Activated CD8-positive, alpha-beta T cell treated with anti-CD3 and anti-CD28 coated beads, Interleukin-2, amount 10 ng/mL, durations not matched to agents 7 days and 5 days (primary cell): ENCODE data around the gene ARHGAP24. TPM values are rescaled to one million over a fixed set of nuclear protein-coding genes. Genes with fewer than 3 reads are reported as not detected.
"Not testable (repeated sequence)": the region's sequence is repeated elsewhere in the genome, so short reads cannot be mapped to it uniquely, and the experiment has no call there.

ENCODE experiments used
- ATAC-seq: fragments of 150-1000 bp; cut with Tn5 transposase; one replicate; pipeline ENCODE4 v1.10.0; 2021; ENCODE audit warnings: moderate library complexity
- CTCF ChIA-PET: fragments of 350-600 bp; sonication (Branson Sonifier 250); formaldehyde crosslinking; loops from one replicate; lab custom pipeline; 2021; ENCODE audit warnings: antibody characterized with exemption; lab: Charles Lee
- POLR2A ChIA-PET: fragments of 350-600 bp; sonication (Branson Sonifier 250); formaldehyde crosslinking; loops from one replicate; lab custom pipeline; 2021; ENCODE audit warnings: antibody characterized with exemption; lab: Charles Lee
- DNase-seq: peaks from one replicate; pipeline ENCODE4 v3.0.0-alpha.2; 2020
- H3K27ac Mint-ChIP-seq: one replicate; pipeline ENCODE4 v1.8.0; 2021; ENCODE audit warnings: mild to moderate bottlenecking, mixed read lengths
- H3K27me3 Mint-ChIP-seq: one replicate; pipeline ENCODE4 v1.8.0; 2021; ENCODE audit warnings: low read depth, mixed read lengths
- H3K36me3 Mint-ChIP-seq: one replicate; pipeline ENCODE4 v1.8.0; 2021; ENCODE audit warnings: low read depth, mixed read lengths
- H3K4me1 Mint-ChIP-seq: one replicate; pipeline ENCODE4 v1.8.0; 2021; ENCODE audit warnings: low read depth, mixed read lengths
- H3K4me3 Mint-ChIP-seq: one replicate; pipeline ENCODE4 v1.8.0; 2021; ENCODE audit warnings: mild to moderate bottlenecking, mixed read lengths
- H3K9me3 Mint-ChIP-seq: one replicate; pipeline ENCODE4 v1.8.0; 2022; ENCODE audit warnings: mixed read lengths; ENCODE audit not compliant: insufficient read depth
- total RNA-seq, 2 experiments: library from RNA; stranded (reverse); gene quantifications; one replicate each; pipeline ENCODE4 v1.2.3, GENCODE V29; 2021

The ARHGAP24 gene
- total RNA-seq, 2 experiments from 2014 or later, result not detected

DNA sequence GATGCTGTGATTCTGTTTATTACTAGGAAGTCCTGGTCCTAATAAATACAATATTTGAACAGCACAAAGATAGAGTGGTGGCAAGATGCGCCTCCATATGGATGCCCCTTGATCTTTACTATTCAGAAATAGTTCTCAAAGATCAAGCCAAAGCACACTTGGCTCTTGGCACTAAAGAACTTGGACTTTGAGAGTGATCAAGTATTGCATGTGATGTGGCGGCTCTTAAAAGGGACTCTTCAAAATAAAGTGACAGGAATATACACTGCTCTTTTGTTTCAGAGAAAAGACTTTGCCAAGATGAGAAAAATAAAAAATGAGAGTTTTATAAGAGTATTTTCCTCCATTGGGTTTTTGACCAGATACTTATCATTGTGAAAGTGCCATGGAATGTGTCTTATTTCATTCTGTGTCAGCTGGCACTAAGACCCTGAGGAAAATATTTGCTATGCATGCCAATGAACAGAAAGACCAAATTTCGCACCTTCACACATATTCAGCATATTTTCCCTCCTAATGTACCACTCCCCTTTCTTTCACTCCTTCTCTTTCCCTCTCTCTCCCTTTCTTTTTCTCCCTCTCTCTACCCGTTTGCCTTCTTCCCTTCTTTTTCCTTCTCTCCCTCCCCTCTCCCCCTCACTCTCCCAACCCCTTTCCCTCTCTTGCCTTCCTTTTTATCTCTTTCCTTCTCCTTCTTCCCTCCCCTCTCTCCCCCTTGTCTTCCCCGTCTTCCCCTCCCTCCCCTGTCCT, 35.1 kb downstream of the ARHGAP24 start:
- ATAC-seq (no peak), DNase-seq (no peak)
- H3K36me3 Mint-ChIP-seq, result no peaks in the 10 kb centered on the region
- no peak overlapping the region for H3K27ac Mint-ChIP-seq
- no peaks in the 10 kb centered on the region for H3K4me1 Mint-ChIP-seq
- ChIA-PET CTCF (no interaction called here), POLR2A (no interaction called here)
- H3K27me3 Mint-ChIP-seq, result no peaks in the 10 kb centered on the region
- no peak overlapping the region for H3K4me3 Mint-ChIP-seq
- no peaks in the 10 kb centered on the region for H3K9me3 Mint-ChIP-seq

DNA sequence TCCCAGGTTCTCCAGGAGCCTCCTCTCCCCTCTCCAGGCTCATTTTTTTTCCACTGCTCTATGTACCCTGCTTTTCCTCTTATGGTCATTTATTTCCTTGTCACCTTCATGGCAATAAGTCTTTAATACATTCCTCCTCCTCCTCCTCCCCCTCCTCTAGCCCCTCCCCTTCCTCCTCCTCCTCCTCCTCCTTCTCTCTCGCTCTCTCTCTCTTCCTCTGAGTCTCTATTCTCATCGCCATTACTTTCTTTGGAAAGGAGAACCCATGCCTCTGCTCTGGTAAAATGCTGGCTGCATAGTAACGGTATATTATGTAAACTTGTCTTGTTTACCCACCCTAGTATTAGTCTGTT, 35.7 kb downstream of the ARHGAP24 start:
- H3K27ac Mint-ChIP-seq, result no peak overlapping the region
- no peaks in the 10 kb centered on the region for H3K4me1 Mint-ChIP-seq
- H3K4me3 Mint-ChIP-seq, result no peak overlapping the region
- DNase-seq (no peak), ATAC-seq (no peak)
- CTCF ChIA-PET, result no interaction called here
- no peaks in the 10 kb centered on the region for H3K36me3 Mint-ChIP-seq
- H3K27me3 Mint-ChIP-seq, result no peaks in the 10 kb centered on the region
- POLR2A ChIA-PET, result no interaction called here
- H3K9me3 Mint-ChIP-seq, result no peaks in the 10 kb centered on the region

DNA sequence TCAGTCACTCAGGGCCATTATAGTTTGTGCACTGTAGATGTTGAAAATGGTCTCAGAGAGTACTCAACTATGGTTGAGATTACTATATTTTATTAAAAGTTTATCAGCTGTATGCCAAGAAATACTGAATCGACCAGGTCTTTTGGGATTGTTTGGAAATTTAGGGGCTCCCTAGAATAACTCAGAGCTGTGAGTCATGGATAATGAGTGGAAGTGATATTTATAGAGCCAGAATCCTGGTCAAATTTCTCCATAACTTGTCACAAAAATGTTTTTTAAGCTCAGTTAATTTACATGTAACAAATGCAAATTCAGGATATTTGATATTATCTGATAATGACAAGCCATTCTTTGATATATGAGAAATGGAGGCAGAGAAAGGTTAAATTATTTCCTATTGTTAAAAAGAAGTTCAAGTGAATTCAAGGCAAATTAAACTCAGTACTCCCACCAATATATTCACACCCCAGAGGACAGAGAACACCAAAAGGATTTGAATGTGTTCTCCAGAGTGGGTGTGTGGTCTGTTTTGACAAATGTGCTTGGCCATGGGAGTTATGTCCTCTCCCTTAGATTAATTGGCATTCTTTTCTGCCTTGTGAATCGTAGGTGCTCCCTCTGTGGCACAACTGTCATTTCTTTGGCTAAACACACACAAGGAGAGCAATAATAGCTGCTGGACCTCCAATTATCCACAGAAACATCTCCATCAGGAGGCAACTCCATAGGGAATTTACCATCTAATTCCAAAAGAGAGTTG, 37.7 kb downstream of the ARHGAP24 start:
- ATAC-seq, result no peak
- Mint-ChIP-seq H3K4me1 (no peaks in the 10 kb centered on the region), H3K4me3 (no peak overlapping the region), H3K27ac (no peak overlapping the region), H3K36me3 (no peaks in the 10 kb centered on the region), H3K27me3 (no peaks in the 10 kb centered on the region), H3K9me3 (no peaks in the 10 kb centered on the region)
- ChIA-PET CTCF (no interaction called here), POLR2A (no interaction called here)
- DNase-seq, result no peak

DNA sequence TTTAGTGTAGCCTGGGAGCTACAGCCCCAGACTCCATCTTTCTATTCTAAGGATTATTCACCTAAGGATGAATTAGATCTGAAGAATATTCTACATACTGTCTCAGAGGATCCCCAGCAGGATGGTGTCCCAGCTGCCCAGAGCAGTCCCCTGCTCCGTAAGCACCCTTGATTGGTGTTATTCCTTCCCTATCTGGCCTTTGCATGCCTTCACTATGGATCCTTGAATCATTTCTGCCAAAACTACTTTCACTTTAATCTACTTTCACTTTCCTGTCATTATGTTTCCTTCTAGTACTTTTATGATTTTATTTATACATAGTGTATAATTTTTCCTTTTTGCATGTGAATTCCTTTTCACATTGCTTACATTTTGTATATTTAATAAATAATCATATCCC, 39.2 kb downstream of the ARHGAP24 start:
- CTCF ChIA-PET, result no interaction called here
- Mint-ChIP-seq H3K27me3 (no peaks in the 10 kb centered on the region), H3K27ac (no peak overlapping the region), H3K4me1 (no peaks in the 10 kb centered on the region), H3K9me3 (no peaks in the 10 kb centered on the region), H3K4me3 (no peak overlapping the region), H3K36me3 (no peaks in the 10 kb centered on the region)
- ATAC-seq (no peak), DNase-seq (no peak)
- POLR2A ChIA-PET, result no interaction called here

DNA sequence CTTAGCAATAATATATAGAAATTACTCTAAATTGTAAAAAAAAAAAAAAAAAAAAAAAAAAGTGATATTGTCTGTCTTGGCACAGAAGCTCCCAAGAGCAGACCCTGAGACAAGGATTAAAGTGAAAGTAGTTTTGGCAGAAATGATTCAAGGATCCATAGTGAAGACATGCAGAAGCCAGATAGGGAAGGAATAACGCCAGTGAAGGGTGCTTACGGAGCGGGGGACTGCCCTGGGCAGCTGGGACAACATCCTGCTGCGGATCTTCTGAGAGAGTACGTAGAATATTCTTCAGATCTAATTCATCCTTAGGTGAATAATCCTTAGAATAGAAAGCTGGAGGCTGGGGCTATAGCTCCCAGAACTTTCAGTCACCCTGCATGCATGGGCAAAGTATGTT, 39.8 kb downstream of the ARHGAP24 start:
- ChIA-PET POLR2A (no interaction called here), CTCF (no interaction called here)
- no peaks in the 10 kb centered on the region for H3K4me1 Mint-ChIP-seq
- H3K36me3 Mint-ChIP-seq, result no peaks in the 10 kb centered on the region
- no peaks in the 10 kb centered on the region for H3K9me3 Mint-ChIP-seq
- H3K27me3 Mint-ChIP-seq, result no peaks in the 10 kb centered on the region
- ATAC-seq, result no peak
- no peak overlapping the region for H3K27ac Mint-ChIP-seq
- no peak for DNase-seq
- H3K4me3 Mint-ChIP-seq, result no peak overlapping the region

DNA sequence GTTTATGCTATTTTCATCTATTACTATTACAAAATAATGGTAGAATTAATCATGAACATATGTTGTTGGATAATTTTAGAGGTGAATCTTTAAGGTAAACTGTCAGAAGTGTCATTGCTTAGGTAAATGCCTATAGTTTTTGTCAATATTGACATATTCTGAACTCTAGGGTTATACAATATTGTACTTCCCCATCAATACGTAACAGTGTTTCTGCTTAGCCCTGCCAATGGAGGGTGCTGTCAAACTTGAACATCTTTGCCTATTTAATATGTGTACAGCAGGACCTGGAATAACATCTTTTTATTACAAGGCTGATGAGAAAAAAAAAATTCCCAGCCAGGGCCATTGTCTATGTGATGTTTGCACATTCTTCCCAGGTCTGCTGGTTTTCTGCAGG, 40.8 kb downstream of the ARHGAP24 start:
- no peak overlapping the region for H3K4me3 Mint-ChIP-seq
- no peak for ATAC-seq
- no peaks in the 10 kb centered on the region for H3K27me3 Mint-ChIP-seq
- ChIA-PET POLR2A (no interaction called here), CTCF (no interaction called here)
- no peaks in the 10 kb centered on the region for H3K4me1 Mint-ChIP-seq
- no peaks in the 10 kb centered on the region for H3K36me3 Mint-ChIP-seq
- no peak for DNase-seq
- no peaks in the 10 kb centered on the region for H3K9me3 Mint-ChIP-seq
- H3K27ac Mint-ChIP-seq, result no peak overlapping the region

DNA sequence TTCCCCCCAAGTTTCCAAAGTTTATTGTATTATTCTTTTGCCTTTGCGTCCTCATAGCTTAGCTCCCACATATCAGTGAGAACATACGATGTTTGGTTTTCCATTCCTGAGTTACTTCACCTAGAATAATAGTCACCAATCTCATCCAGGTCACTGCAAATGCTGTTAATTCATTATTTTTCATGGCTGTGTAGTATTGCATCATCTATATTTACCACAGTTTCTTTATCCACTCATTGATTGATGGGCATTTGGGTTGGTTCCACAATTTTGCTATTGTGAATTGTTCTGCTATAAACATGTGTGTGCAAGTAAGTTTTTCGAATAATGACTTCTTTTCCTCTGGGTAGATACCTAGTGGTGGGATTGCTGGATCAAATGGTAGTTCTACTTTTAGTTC, 43.6 kb downstream of the ARHGAP24 start:
- H3K9me3 Mint-ChIP-seq, H3K27me3 Mint-ChIP-seq, POLR2A ChIA-PET, H3K27ac Mint-ChIP-seq, H3K36me3 Mint-ChIP-seq, H3K4me1 Mint-ChIP-seq, H3K4me3 Mint-ChIP-seq, ATAC-seq, DNase-seq, CTCF ChIA-PET: not testable (repeated sequence)

DNA sequence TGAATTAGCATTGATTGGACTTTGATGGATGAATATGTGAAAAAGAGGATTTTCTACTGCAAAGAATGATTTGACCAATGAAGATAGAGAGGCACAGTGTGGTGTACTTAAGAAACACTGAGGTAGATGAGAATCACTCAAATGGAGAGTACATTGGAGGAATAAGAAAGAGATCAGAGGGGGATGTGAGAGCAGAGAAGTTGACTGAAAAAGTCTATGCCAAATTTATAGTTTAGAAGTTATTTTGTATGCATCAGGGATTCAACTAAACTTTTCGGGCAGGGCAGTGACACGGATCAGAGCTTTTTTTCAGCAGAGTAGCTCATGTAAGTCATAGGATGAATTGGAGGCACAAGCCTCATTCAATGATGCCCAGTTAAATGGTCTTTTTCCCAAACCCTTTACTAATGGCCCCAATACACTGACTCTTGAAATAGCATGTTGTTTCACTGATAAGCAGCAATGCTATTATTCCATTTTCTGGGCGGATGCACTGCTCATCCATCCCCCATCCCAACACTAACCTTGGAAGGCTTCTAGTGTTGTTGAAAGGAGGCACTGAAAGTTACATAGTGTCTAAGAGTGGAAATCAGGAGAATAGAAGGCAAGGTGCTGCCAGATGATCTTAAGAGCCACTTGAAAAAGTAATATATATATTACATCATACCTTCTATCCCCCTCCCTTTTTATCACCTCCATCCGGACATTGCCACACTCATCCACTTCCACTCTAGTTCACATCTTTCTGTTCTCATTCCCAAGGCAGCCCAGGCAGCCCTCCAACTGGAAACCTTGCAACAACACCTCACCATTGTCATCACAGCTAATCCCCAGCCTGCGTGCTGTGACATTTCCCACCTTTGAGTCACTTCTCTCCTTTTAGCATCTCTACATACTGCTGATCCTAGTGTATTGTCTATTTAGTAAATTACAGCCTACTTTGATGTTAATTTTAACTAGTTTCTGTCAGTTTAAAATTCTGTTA, 46.1 kb downstream of the ARHGAP24 start:
- CTCF ChIA-PET, result no interaction called here
- no peak overlapping the region for H3K27ac Mint-ChIP-seq
- no peaks in the 10 kb centered on the region for H3K9me3 Mint-ChIP-seq
- H3K4me1 Mint-ChIP-seq, result no peaks in the 10 kb centered on the region
- no peak overlapping the region for H3K4me3 Mint-ChIP-seq
- no peak for DNase-seq
- no peaks in the 10 kb centered on the region for H3K27me3 Mint-ChIP-seq
- no peak for ATAC-seq
- H3K36me3 Mint-ChIP-seq, result no peaks in the 10 kb centered on the region
- POLR2A ChIA-PET, result no interaction called here

DNA sequence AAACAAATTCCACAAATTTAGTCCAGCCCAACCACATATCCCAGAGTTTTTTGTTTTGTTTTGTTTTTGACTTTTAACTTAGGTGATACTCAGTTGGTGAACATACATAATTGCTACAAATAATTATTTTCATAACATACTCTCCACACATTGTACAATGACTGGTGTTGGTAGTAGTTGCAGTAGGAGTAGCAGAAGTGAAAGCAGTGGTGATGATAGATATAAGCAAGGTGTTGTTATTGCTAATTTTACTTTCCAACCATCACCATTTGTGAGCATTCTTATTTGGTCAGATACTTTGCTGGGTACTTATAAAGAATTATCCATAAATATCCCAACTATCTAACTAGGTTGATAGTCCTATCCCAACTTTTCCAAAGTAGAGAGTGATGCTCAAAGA, 47.3 kb downstream of the ARHGAP24 start:
- Mint-ChIP-seq H3K36me3 (no peaks in the 10 kb centered on the region), H3K4me1 (no peaks in the 10 kb centered on the region), H3K9me3 (no peaks in the 10 kb centered on the region), H3K4me3 (no peak overlapping the region), H3K27ac (no peak overlapping the region), H3K27me3 (no peaks in the 10 kb centered on the region)
- ATAC-seq, result no peak
- POLR2A ChIA-PET, result no interaction called here
- DNase-seq, result no peak
- CTCF ChIA-PET, result no interaction called here

DNA sequence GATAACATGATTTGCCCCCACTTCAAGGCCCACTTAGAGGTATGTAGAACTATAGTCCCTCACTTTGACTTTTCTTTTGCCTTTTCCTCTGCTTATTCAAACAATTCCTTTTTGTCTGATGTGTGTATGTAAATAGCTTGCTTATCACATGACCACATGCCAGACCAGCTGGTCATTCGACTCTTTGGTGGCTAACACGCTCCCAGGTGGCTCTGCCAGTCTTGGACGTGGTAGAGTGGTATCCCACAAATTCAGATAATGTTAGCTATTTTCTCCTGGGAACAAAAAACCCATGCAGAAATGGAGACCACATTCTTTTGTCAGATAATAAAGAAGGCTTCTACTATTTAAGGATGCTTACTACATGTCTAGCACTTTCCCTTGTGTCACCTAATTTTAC, 47.9 kb downstream of the ARHGAP24 start:
- Mint-ChIP-seq H3K36me3 (no peaks in the 10 kb centered on the region), H3K27ac (no peak overlapping the region), H3K4me1 (no peaks in the 10 kb centered on the region), H3K27me3 (no peaks in the 10 kb centered on the region), H3K9me3 (no peaks in the 10 kb centered on the region), H3K4me3 (no peak overlapping the region)
- ChIA-PET CTCF (no interaction called here), POLR2A (no interaction called here)
- ATAC-seq (no peak), DNase-seq (no peak)

DNA sequence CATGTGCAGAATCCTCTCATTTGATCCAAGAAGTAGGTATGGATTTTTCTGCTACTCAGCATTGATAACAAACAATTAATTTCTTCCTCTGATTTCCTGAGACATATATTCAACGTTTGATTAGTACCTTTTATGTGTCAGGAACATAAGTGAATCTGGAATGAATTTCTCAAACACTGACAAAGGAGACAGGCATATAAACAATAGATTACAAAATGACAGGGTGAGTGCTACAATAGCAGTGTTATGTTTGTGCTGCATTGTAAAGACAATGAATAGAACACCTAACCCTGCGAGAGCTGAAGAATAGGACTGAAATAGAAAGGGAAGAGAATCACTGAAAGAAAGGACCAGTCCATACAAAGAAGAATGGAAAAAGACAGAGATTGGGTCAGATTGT, 52.9 kb downstream of the ARHGAP24 start:
- DNase-seq, result no peak

More for the DNA sequence above, 52.9 kb downstream of the ARHGAP24 start:
- CTCF ChIA-PET, result no interaction called here
- ATAC-seq, result no peak
- no peaks in the 10 kb centered on the region for H3K4me1 Mint-ChIP-seq
- no peak overlapping the region for H3K4me3 Mint-ChIP-seq
- H3K27ac Mint-ChIP-seq, result no peak overlapping the region
- H3K27me3 Mint-ChIP-seq, result no peaks in the 10 kb centered on the region
- H3K9me3 Mint-ChIP-seq, result no peaks in the 10 kb centered on the region
- H3K36me3 Mint-ChIP-seq, result no peaks in the 10 kb centered on the region
- POLR2A ChIA-PET, result interaction anchor here (0.6 kb wide), 1 partner anchor 851 kb away, joined by 3 read pairs; no protein-coding TSS in a partner anchor
